GM12878 (cell line): ENCODE data around the gene SALL1. TPM values are rescaled to one million over a fixed set of nuclear protein-coding genes. Genes with fewer than 3 reads are reported as not detected.

Experiments
- ATAC-seq: fragments of 200-7000 bp; cut with Tn5 transposase; 3 replicates; pipeline ENCODE4 v1.9.1; 2020; ENCODE audit warnings: mild to moderate bottlenecking, moderate library complexity
- BruUV-seq: library from RNA; stranded (reverse); fragments of 400-500 nt; replicated peaks from 2 replicates; lab custom pipeline; 2021; lab: Mats Ljungman, UMichigan
- CTCF ChIA-PET: fragments of 300-600 bp; sonication (Branson Sonifier 250); formaldehyde crosslinking; extraction: SDS; loops from one replicate; lab custom pipeline; 2021; ENCODE audit warnings: inconsistent platforms; lab: Yijun Ruan, JAX
- POLR2A ChIA-PET: fragments of 350-600 bp; formaldehyde crosslinking; extraction: SDS; loops from one replicate; lab custom pipeline; 2021; ENCODE audit warnings: inconsistent platforms; lab: Charles Lee
- RAD21 ChIA-PET: fragments of 300-600 bp; sonication (Branson Sonifier 250); formaldehyde crosslinking; loops from one replicate; lab custom pipeline; 2023; ENCODE audit warnings: antibody characterized with exemption; ENCODE audit not compliant: unreplicated experiment; lab: Charles Lee
- SMC1A ChIA-PET: fragments of 300-600 bp; sonication (Branson Sonifier 250); formaldehyde crosslinking; loops from one replicate; lab custom pipeline; 2023; ENCODE audit not compliant: unreplicated experiment, uncharacterized antibody; lab: Charles Lee
- DNase-seq: peaks from one replicate; pipeline ENCODE4 v3.0.0-alpha.2; 2011; ENCODE audit warnings: low read depth, low spot score
- FAIRE-seq: peaks from 3 replicates; lab custom pipeline; 2011; peaks lifted over from hg19 to GRCh38; lab: Jason Lieb, UNC
- H2AFZ ChIP-seq: 2 replicates; pipeline ENCODE4 v1.6.0; 2011; ENCODE audit warnings: low read depth, low read length, control low read depth; ENCODE audit not compliant: control insufficient read depth
- H3K27ac ChIP-seq: 2 replicates; pipeline ENCODE4 v1.5.1; 2011; ENCODE audit warnings: control low read depth; ENCODE audit not compliant: control insufficient read depth, insufficient read depth
- H3K27me3 ChIP-seq, 2 experiments: replicated peaks in 1 of 2; 2 replicates each; pipeline versions ENCODE4 v1.6.0 to v1.6.1; 2011; ENCODE audit warnings: low read length in 1 of 2; ENCODE audit not compliant: control insufficient read depth in 2 of 2, insufficient read depth in 2 of 2
- H3K36me3 ChIP-seq, 2 experiments: 2 replicates each; pipeline ENCODE4 v1.5.1; 2011; ENCODE audit warnings: low read length in 1 of 2; ENCODE audit not compliant: control insufficient read depth in 2 of 2, insufficient read depth in 2 of 2
- H3K4me1 ChIP-seq: 2 replicates; pipeline ENCODE4 v1.6.1; 2011; ENCODE audit warnings: mild to moderate bottlenecking, low read length, moderate library complexity, mixed read lengths; ENCODE audit not compliant: control insufficient read depth, insufficient read depth
- H3K4me2 ChIP-seq: 2 replicates; pipeline ENCODE4 v1.6.0; 2011; ENCODE audit warnings: control low read depth; ENCODE audit not compliant: control insufficient read depth, insufficient read depth
- H3K4me3 ChIP-seq: fragments of 200-600 bp; sonication (generic); 2 replicates; pipeline ENCODE4 v1.5.1; 2016
- H3K79me2 ChIP-seq: 2 replicates; pipeline ENCODE4 v1.6.0; 2011; ENCODE audit warnings: low read length; ENCODE audit not compliant: control insufficient read depth, insufficient read depth
- H3K9ac ChIP-seq: 2 replicates; pipeline ENCODE4 v1.8.0; 2011; ENCODE audit warnings: low read length, control low read depth, mixed read lengths; ENCODE audit not compliant: control insufficient read depth, insufficient read depth
- H3K9me3 ChIP-seq: replicated peaks from 3 replicates; pipeline ENCODE4 v1.5.1; 2011; ENCODE audit warnings: mild to moderate bottlenecking, low read length; ENCODE audit not compliant: control insufficient read depth, insufficient read depth
- H4K20me1 ChIP-seq: 2 replicates; pipeline ENCODE4 v1.6.0; 2011; ENCODE audit not compliant: control insufficient read depth, insufficient read depth
- ATF3 ChIP-seq: IDR thresholded peaks from 2 replicates; pipeline ENCODE4 v1.6.1; 2011; ENCODE audit warnings: low read depth, mild to moderate bottlenecking, low read length, moderate library complexity, borderline replicate concordance; ENCODE audit errors: extremely low read depth
- HCFC1 ChIP-seq: fragments of 150-350 bp; IDR thresholded peaks from 2 replicates; pipeline ENCODE4 v1.6.1; 2014; ENCODE audit warnings: low read length
- HDAC6 ChIP-seq: fragments of 200-600 bp; sonication (generic); IDR thresholded peaks from one replicate; pipeline ENCODE4 v1.8.0; 2017; ENCODE audit warnings: antibody characterized with exemption; ENCODE audit not compliant: unreplicated experiment
- MLLT1 ChIP-seq: fragments of 450-650 bp; IDR thresholded peaks from 2 replicates; pipeline ENCODE4 v1.6.1; 2016; ENCODE audit warnings: mild to moderate bottlenecking
- NR2C2 ChIP-seq: IDR thresholded peaks from 2 replicates; pipeline ENCODE4 v1.6.1; 2011; ENCODE audit warnings: borderline replicate concordance, low read depth; ENCODE audit not compliant: control insufficient read depth, insufficient read length
- NR2F1 ChIP-seq: fragments of 450-650 bp; conservative IDR thresholded peaks from 2 replicates; pipeline ENCODE4 v1.6.1; 2017; ENCODE audit warnings: mild to moderate bottlenecking
- PAX8 ChIP-seq: fragments of 450-650 bp; IDR thresholded peaks from 2 replicates; pipeline ENCODE4 v1.6.1; 2017; ENCODE audit warnings: mild to moderate bottlenecking, moderate library complexity
- ZBTB4 ChIP-seq: fragments of 450-650 bp; formaldehyde crosslinking; IDR thresholded peaks from 2 replicates; pipeline ENCODE4 v1.4.0; 2022; ENCODE audit warnings: mild to moderate bottlenecking, moderate library complexity
- ZNF274 ChIP-seq: IDR thresholded peaks from one replicate; pipeline ENCODE4 v1.8.0; 2011; ENCODE audit not compliant: insufficient read length, insufficient read depth
- WGBS: methylation state at CpG from one replicate; pipeline ENCODE4 v1.1.6; 2016; ENCODE audit warnings: low lambda C conversion rate; ENCODE audit not compliant: insufficient replicate concordance, insufficient coverage; ENCODE audit errors: missing lambda C conversion rate; 5-methylcytosine and 5-hydroxymethylcytosine counted together
- in situ Hi-C: fragments of 300-500 bp; cut with MboI; formaldehyde crosslinking; loops from 9 replicates; pipeline ENCODE4 v1.14.3; 2018; ENCODE audit warnings: mixed read lengths
- intact Hi-C: fragments of 100-400 bp; cut with micrococcal nuclease; formaldehyde crosslinking; loops from one replicate; pipeline ENCODE4 v1.14.2; 2022; ENCODE audit not compliant: unreplicated experiment
- polyA plus RNA-seq, 11 experiments: library from polyadenylated mRNA; depleted of rRNA in 4 of 11; unstranded in 6 of 11; stranded (reverse) in 5 of 11; fragments of >200 nt; fragmentation: Nextera tagmentation in 4 of 11; fragmentation: Illumina TruSeq in 1 of 11; extraction: Ambion mirVana in 4 of 11; extraction: Trizol in 1 of 11; gene quantifications; 1 replicate in 1 of 11; 2 replicates in 10 of 11; pipeline versions ENCODE4 v1.2.1 to v1.2.3, GENCODE V29; 2011 to 2016; ENCODE audit warnings: inconsistent platforms in 2 of 11, missing spikeins in 2 of 11, low read depth in 1 of 11
- total RNA-seq, 4 experiments: library from RNA; depleted of rRNA in 3 of 4; stranded (reverse); fragments of >200 nt in 3 of 4; fragmentation: Illumina TruSeq in 1 of 4; extraction: Trizol in 1 of 4; gene quantifications; 2 replicates each; pipeline versions ENCODE4 v1.2.1 to v1.2.3, GENCODE V29; 2013 to 2021

Gene SALL1
- total and polyA plus RNA-seq, 10 of the 15 experiments (the other 5 are each of a cell fraction or from before 2014, with no cell fraction given) = 0.01 to 0.08 (median 0.03) TPM; not detected in 6

GRCh38 chr16:51140112-51140511 is 11.0 kb downstream of the SALL1 start:
- ChIA-PET CTCF (interaction anchor here (1.0 kb wide), 1 partner anchor 63 kb away, joined by 3 read pairs; no protein-coding TSS in a partner anchor), POLR2A (no interaction called here), RAD21 (no interaction called here), SMC1A (no interaction called here)
- no peaks in the 10 kb centered on the region for H3K9me3 ChIP-seq
- 54% methylated on average over 15 of the region's 15 CpGs for WGBS
- no peak overlapping the region for H3K4me2 ChIP-seq
- no peak for FAIRE-seq
- H3K36me3 ChIP-seq = no peaks in the 10 kb centered on the region
- H3K4me3 ChIP-seq = no peak overlapping the region
- no peaks in the 10 kb centered on the region for H4K20me1 ChIP-seq
- H3K27ac ChIP-seq = no peak overlapping the region
- no peaks in the 10 kb centered on the region for H3K79me2 ChIP-seq
- no TSS peak for BruUV-seq
- no peaks in the 10 kb centered on the region for H3K4me1 ChIP-seq
- no peak for TF ChIP-seq HCFC1
- no peaks in the 10 kb centered on the region; a peak in 1 of 4 replicates for H3K27me3 ChIP-seq
- intact Hi-C loops (no loop called here), in situ Hi-C loops (no loop called here)
- no peak overlapping the region for H2AFZ ChIP-seq
- no peak overlapping the region for H3K9ac ChIP-seq
- ATAC-seq = no peak
- DNase-seq = no peak

GRCh38 chr16:51139568-51139967 is 11.5 kb downstream of the SALL1 start:
- no peak overlapping the region for H2AFZ ChIP-seq
- whole genome bisulfite sequencing = 44% methylated on average over 11 of the region's 11 CpGs
- H3K79me2 ChIP-seq = no peaks in the 10 kb centered on the region
- TF ChIP-seq MLLT1 (no peak), HDAC6 (no peak), PAX8 (no peak), NR2C2 (no peak), ZNF274 (no peak), ZBTB4 (CRISPR knock-in tag) (no peak), NR2F1 (no peak), ATF3 (no peak)
- no peak overlapping the region for H3K27ac ChIP-seq
- ATAC-seq = no peak
- no peak overlapping the region for H3K9ac ChIP-seq
- no peaks in the 10 kb centered on the region for H4K20me1 ChIP-seq
- FAIRE-seq = no peak
- intact Hi-C loops = no loop called here
- DNase-seq = no peak
- H3K9me3 ChIP-seq = no peaks in the 10 kb centered on the region
- ChIA-PET RAD21 (no interaction called here), SMC1A (no interaction called here), POLR2A (no interaction called here), CTCF (interaction anchor here (1.0 kb wide), 1 partner anchor 64 kb away, joined by 3 read pairs; no protein-coding TSS in a partner anchor)
- H3K36me3 ChIP-seq = no peaks in the 10 kb centered on the region
- H3K27me3 ChIP-seq = peaks cover 0 to under 1% of the 10 kb centered on the region in 2 experiments; a peak in 1 of 4 replicates
- no peak overlapping the region for H3K4me3 ChIP-seq
- no peak overlapping the region for H3K4me2 ChIP-seq
- H3K4me1 ChIP-seq = no peaks in the 10 kb centered on the region
- no TSS peak for BruUV-seq
- in situ Hi-C loops = no loop called here
